Skeletal muscle satellite cell (primary cell): ENCODE measurements around the gene PRKACA.
"Not testable (repeated sequence)": the region's sequence is repeated elsewhere in the genome, so short reads cannot be mapped to it uniquely, and the experiment has no call there.

ENCODE experiments used
- H3K27me3 ChIP-seq: 2 replicates; pipeline ENCODE4 v1.7.0; 2013; ENCODE audit warnings: low read length; ENCODE audit not compliant: control insufficient read depth, insufficient read depth
- H3K36me3 ChIP-seq: 2 replicates; pipeline ENCODE4 v1.7.0; 2013; ENCODE audit warnings: mild to moderate bottlenecking, control low read depth, low read length; ENCODE audit not compliant: insufficient read depth
- H3K4me1 ChIP-seq: 2 replicates; pipeline ENCODE4 v1.7.0; 2013; ENCODE audit warnings: low read length; ENCODE audit not compliant: control insufficient read depth, insufficient read depth
- H3K4me2 ChIP-seq: 2 replicates; pipeline ENCODE4 v1.7.0; 2013; ENCODE audit warnings: mild to moderate bottlenecking, low read length
- H3K4me3 ChIP-seq: 2 replicates; pipeline ENCODE4 v1.7.0; 2013; ENCODE audit warnings: low read length
- H3K9ac ChIP-seq: 2 replicates; pipeline ENCODE4 v1.7.0; 2013; ENCODE audit warnings: mild to moderate bottlenecking, low read depth, low read length, moderate library complexity
- H3K9me3 ChIP-seq: replicated peaks from 2 replicates; pipeline ENCODE4 v1.7.0; 2013; ENCODE audit warnings: mild to moderate bottlenecking, control low read depth, low read length

Gene PRKACA

GRCh38 chr19:14146169-14146568 is 28.6 kb upstream of the PRKACA start:
- H3K4me3 ChIP-seq, H3K27me3 ChIP-seq, H3K4me2 ChIP-seq, H3K9me3 ChIP-seq, H3K36me3 ChIP-seq, H3K9ac ChIP-seq: not testable (repeated sequence)
- peaks cover 19% of the 10 kb centered on the region for H3K4me1 ChIP-seq

GRCh38 chr19:14145381-14145780 is 27.8 kb upstream of the PRKACA start:
- Histone ChIP-seq H3K9me3 (no peaks in the 10 kb centered on the region), H3K9ac (no peak overlapping the region), H3K4me2 (no peak overlapping the region), H3K4me3 (no peak overlapping the region), H3K4me1 (peaks cover 19% of the 10 kb centered on the region), H3K36me3 (no peaks in the 10 kb centered on the region), H3K27me3 (no peaks in the 10 kb centered on the region)

GRCh38 chr19:14142262-14143190 is 25.0 kb upstream of the PRKACA start:
- Histone ChIP-seq H3K4me2 (no peak overlapping the region), H3K36me3 (no peaks in the 10 kb centered on the region), H3K9me3 (no peaks in the 10 kb centered on the region), H3K4me1 (peaks cover 24% of the 10 kb centered on the region), H3K4me3 (no peak overlapping the region), H3K27me3 (no peaks in the 10 kb centered on the region), H3K9ac (no peak overlapping the region)

GRCh38 chr19:14141041-14141440 is 23.5 kb upstream of the PRKACA start:
- H3K4me3 ChIP-seq, result no peak overlapping the region
- H3K36me3 ChIP-seq, result no peaks in the 10 kb centered on the region
- H3K27me3 ChIP-seq, result no peaks in the 10 kb centered on the region
- no peak overlapping the region for H3K9ac ChIP-seq
- H3K4me1 ChIP-seq, result peaks cover 15% of the 10 kb centered on the region
- H3K9me3 ChIP-seq, result no peaks in the 10 kb centered on the region
- no peak overlapping the region for H3K4me2 ChIP-seq

GRCh38 chr19:14139944-14140343 is 22.4 kb upstream of the PRKACA start:
- Histone ChIP-seq H3K9me3 (no peaks in the 10 kb centered on the region), H3K4me2 (no peak overlapping the region), H3K27me3 (no peaks in the 10 kb centered on the region), H3K4me3 (no peak overlapping the region), H3K4me1 (peaks cover 21% of the 10 kb centered on the region), H3K9ac (no peak overlapping the region), H3K36me3 (no peaks in the 10 kb centered on the region)

GRCh38 chr19:14138576-14139265 is 21.2 kb upstream of the PRKACA start:
- H3K36me3 ChIP-seq, result no peaks in the 10 kb centered on the region
- peak overlapping the region; percentile 34 for H3K4me2 ChIP-seq
- H3K9me3 ChIP-seq, result no peaks in the 10 kb centered on the region
- H3K4me3 ChIP-seq, result no peak overlapping the region
- no peak overlapping the region for H3K9ac ChIP-seq
- H3K27me3 ChIP-seq, result no peaks in the 10 kb centered on the region
- peaks cover 21% of the 10 kb centered on the region for H3K4me1 ChIP-seq

- Histone ChIP-seq H3K4me3 (peak within 1 kb of the TSS; percentile 88), H3K9me3 (no peaks in the 10 kb centered on the region), H3K4me2 (peak within 1 kb of the TSS; percentile 87), H3K9ac (peak within 1 kb of the TSS; percentile 86), H3K4me1 (peaks cover 21% of the 10 kb centered on the region), H3K27me3 (no peaks in the 10 kb centered on the region), H3K36me3 (no peaks in the 10 kb centered on the region)
Observed at GRCh38 chr19:14136509-14137281, 19.1 kb upstream of the PRKACA start, which contains the start of gene ASF1B. ASF1B (minus strand) TSS chr19:14136589; CDS start chr19:14136456, 133 bp downstream.

- Histone ChIP-seq H3K9ac (peak overlapping the region; percentile 72), H3K9me3 (no peaks in the 10 kb centered on the region), H3K36me3 (no peaks in the 10 kb centered on the region), H3K4me1 (peaks cover 21% of the 10 kb centered on the region), H3K27me3 (no peaks in the 10 kb centered on the region), H3K4me2 (peak overlapping the region; percentile 87), H3K4me3 (peak overlapping the region; percentile 88)
Observed at GRCh38 chr19:14135985-14136508, 18.5 kb upstream of the PRKACA start.

- no peaks in the 10 kb centered on the region for H3K9me3 ChIP-seq
- no peaks in the 10 kb centered on the region for H3K36me3 ChIP-seq
- H3K4me2 ChIP-seq, result peak overlapping the region; percentile 87
- peaks cover 21% of the 10 kb centered on the region for H3K4me1 ChIP-seq
- H3K9ac ChIP-seq, result peak overlapping the region; percentile 72
- H3K4me3 ChIP-seq, result peak overlapping the region; percentile 88
- no peaks in the 10 kb centered on the region for H3K27me3 ChIP-seq
Observed at GRCh38 chr19:14135355-14135754, 17.8 kb upstream of the PRKACA start.

- no peaks in the 10 kb centered on the region for H3K9me3 ChIP-seq
- H3K4me3 ChIP-seq, result no peak overlapping the region
- H3K4me2 ChIP-seq, result no peak overlapping the region
- H3K27me3 ChIP-seq, result no peaks in the 10 kb centered on the region
- H3K36me3 ChIP-seq, result no peaks in the 10 kb centered on the region
- no peaks in the 10 kb centered on the region for H3K4me1 ChIP-seq
- no peak overlapping the region for H3K9ac ChIP-seq
Observed at GRCh38 chr19:14127929-14128509, 10.5 kb upstream of the PRKACA start.

- Histone ChIP-seq H3K36me3 (no peaks in the 10 kb centered on the region), H3K9me3 (no peaks in the 10 kb centered on the region), H3K4me2 (no peak overlapping the region), H3K4me3 (no peak overlapping the region), H3K9ac (no peak overlapping the region), H3K4me1 (no peaks in the 10 kb centered on the region), H3K27me3 (no peaks in the 10 kb centered on the region)
Observed at GRCh38 chr19:14127176-14127575, 9.6 kb upstream of the PRKACA start.
